CD4-positive, alpha-beta T cell treated with Interleukin-4 for 1 hour (primary cell): ENCODE data around the gene STK38L.

ENCODE experiments used
- DNase-seq, 2 donors: peaks; one replicate each; pipeline ENCODE4 v3.0.0-alpha.2; 2020 to 2022

Gene STK38L

GRCh38 chr12:27280412-27280811 is 36.3 kb downstream of the STK38L start:
- DNase-seq, result no peak

- DNase-seq, result no peak
These were observed 38.7 kb downstream of the STK38L start for GRCh38 chr12:27282754-27283153.

GRCh38 chr12:27284021-27284420 is 39.9 kb downstream of the STK38L start:
- no peak for DNase-seq

GRCh38 chr12:27284751-27285150 is 40.7 kb downstream of the STK38L start:
- DNase-seq, result no peak

GRCh38 chr12:27285403-27285802 is 41.3 kb downstream of the STK38L start:
- no peak for DNase-seq

- no peak for DNase-seq
These were observed 45.3 kb downstream of the STK38L start for GRCh38 chr12:27289414-27289813.

- no peak for DNase-seq
These were observed 46.5 kb downstream of the STK38L start for GRCh38 chr12:27290501-27291168.

- no peak for DNase-seq
These were observed 47.8 kb downstream of the STK38L start for GRCh38 chr12:27291862-27292261.

- no peak for DNase-seq
These were observed 48.6 kb downstream of the STK38L start for GRCh38 chr12:27292718-27293117.

- DNase-seq, result no peak
These were observed 49.4 kb downstream of the STK38L start for GRCh38 chr12:27293463-27293862.

GRCh38 chr12:27296674-27297073 is 52.6 kb downstream of the STK38L start:
- no peak for DNase-seq

GRCh38 chr12:27297566-27297965 is 53.5 kb downstream of the STK38L start:
- no peak for DNase-seq

GRCh38 chr12:27299102-27299501 is 55.0 kb downstream of the STK38L start:
- DNase-seq, result no peak

GRCh38 chr12:27300226-27300625 is 56.1 kb downstream of the STK38L start:
- DNase-seq, result no peak

GRCh38 chr12:27303139-27304111 is 59.3 kb downstream of the STK38L start:
- DNase-seq, result no peak

GRCh38 chr12:27304856-27305255 is 60.8 kb downstream of the STK38L start:
- DNase-seq, result no peak

GRCh38 chr12:27305673-27306456 is 61.8 kb downstream of the STK38L start:
- peak in 1 of 2 donors; percentile 48 for DNase-seq

- no peak for DNase-seq
These were observed 65.4 kb downstream of the STK38L start for GRCh38 chr12:27309293-27309994.

GRCh38 chr12:27309995-27310315 is 65.9 kb downstream of the STK38L start:
- no peak for DNase-seq

- no peak for DNase-seq
These were observed 72.9 kb downstream of the STK38L start for GRCh38 chr12:27316947-27317346.

- DNase-seq, result no peak
These were observed 75.3 kb downstream of the STK38L start for GRCh38 chr12:27319409-27319808.

GRCh38 chr12:27319848-27320247 is 75.8 kb downstream of the STK38L start:
- DNase-seq, result no peak

GRCh38 chr12:27324530-27324929 is 80.4 kb downstream of the STK38L start:
- no peak for DNase-seq
